ENCODE measurements around the gene GALM.
"Not testable (repeated sequence)": the region's sequence is repeated elsewhere in the genome, so short reads cannot be mapped to it uniquely, and the experiment has no call there.

The GALM gene

DNA sequence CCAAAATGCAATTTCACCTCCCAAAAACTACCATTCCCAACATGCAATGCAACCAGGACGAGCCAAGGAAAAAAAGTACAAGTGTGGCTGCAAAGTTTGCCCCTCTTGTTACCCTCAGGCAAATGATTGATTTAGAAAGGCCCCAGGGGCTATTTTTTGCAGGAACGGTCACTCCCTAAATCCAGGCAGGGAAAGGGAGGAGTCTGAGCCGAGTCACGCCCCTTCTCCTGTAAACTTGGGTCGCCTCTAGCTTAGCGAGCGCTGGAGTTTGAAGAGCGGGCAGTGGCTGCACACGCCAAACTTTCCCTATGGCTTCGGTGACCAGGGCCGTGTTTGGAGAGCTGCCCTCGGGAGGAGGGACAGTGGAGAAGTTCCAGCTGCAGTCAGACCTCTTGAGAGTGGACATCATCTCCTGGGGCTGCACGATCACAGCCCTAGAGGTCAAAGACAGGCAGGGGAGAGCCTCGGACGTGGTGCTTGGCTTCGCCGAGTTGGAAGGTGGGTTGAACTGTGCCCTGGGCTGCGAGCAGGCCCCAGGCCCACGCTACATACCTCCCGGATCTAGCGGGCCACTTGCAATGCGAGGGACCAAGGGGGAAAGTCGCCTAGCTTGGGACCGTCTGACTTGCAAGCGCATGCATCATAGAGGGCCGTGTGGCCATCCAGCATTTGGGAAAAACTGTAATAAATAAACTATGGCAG, at the start of gene GALM:
Gene GALM (plus strand): TSS at position 261 of the 702 bp plus-strand sequence. CDS start 48 bp downstream, at position 309.
- peak in 1 of 2 donors; percentile 1 for ATAC-seq

DNA sequence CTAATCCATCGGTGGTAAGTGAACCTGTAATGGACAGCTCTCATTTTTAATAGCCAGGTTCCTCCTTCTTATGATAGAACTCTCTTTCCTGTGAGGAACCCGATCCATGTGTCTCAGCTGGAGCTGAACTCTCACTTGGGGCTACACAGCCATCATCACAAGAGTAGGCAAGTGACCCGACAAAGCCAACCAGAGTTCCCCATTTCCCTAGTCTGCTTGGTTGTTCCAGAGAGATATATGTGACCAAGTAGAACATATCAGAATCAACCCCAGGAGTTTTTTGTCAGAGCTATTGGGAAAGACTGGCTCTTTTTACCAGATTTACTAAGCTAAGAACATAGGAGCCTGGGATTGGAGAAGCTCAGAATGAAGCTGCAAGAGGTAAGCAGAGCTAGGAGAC, 48.6 kb upstream of the GALM start:
- no peak for ATAC-seq

DNA sequence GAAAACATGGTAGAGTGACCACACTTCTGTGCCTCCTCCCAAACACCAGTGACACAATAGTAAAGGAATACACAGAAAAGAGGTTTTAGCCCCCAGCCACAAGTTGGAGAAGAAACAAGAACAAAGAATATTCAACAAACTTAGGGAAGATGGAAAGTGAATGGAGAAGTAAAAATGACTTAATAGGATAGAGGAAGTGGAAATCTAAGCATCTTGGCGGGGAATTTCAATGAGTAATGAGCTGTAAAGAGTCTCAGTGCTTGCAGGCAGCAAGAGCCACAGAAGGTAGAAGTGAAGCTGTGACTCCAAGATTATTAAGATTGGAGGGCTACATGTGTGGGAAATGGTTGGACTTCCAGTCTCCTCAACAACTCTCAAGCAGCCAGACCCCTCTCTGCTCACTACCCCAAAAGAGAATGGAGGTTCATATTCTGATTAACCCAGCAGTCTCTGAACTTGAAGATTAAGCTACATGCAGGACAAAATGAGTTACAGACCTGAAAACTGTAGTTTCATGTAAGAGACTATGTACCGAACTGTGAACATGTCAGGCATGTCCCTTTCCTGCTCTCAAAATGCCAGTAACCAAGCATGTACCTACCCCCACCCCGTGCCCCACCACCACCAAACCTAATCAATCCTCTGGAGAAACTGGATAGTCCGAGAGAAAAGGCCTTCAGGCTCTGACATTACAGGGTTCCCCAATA, 46.3 kb upstream of the GALM start:
- ATAC-seq = peak in 1 of 2 donors; percentile 35

DNA sequence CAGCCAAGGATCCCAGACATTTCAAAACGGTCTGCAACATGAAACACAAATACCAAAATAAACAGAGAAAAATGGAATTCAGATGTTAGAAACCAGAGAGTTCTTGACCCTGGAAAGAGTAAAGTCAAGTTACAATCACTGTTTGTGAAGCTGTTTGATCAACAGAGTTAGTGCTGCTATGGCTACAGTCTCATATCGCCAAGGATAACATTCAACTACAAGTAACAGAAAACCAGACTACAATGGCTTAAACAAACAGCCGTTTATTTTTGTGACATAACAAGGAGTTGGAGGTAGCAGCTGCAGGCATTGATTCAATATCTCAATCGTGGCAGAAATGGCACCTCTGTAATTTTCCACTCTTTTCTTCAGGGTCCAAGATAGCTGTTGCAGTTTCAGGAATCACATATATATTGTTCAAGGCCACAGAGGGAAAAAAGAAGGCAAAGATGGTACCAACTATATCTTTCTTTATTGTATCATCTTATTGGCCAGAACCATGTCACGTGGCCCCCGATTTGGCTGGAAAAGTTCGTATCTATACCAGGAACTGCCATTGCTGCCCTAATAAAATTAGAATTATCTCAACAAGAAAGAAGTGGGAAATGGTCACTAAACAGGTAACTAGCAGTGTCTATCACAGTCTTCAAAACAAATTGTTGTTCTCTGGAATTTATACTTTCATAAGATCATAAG, 45.5 kb upstream of the GALM start:
- no peak for ATAC-seq

DNA sequence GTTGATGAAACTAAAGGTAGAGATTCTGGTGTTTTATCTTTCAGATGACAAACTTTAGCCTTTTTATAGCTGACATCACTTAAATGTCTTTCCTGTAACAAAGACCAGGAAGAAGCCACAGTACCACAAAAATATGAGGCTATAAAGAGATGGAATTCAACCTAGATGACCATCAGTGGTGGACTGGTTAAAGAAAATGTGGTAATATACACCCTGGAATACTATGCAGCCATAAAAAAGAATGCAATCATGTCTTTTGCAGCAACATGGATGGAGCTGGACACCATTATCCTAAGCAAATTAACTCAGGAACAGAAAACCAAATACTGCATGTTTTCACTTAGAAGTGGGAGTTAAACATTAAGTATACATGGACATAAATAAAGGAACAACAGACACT, 44.9 kb upstream of the GALM start:
- no peak for ATAC-seq

DNA sequence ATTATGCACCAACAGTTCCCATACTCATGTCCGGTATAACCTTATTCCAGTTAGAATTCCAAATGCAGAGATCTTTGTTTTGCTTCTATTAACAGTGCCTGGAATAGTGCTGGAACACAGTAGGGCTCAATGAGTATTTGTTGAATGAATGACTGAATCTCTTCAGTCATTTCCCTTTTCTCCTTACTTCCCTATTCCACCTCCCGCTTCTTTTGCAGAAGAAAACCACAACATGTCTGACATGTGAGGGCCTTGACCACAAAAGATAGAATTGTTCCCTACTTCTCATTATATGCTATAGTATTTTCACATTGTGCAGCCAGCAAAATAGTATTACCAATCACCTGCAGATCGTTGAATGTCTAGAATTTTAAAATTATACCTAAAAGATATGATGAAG, 43.7 kb upstream of the GALM start:
- no peak for ATAC-seq

DNA sequence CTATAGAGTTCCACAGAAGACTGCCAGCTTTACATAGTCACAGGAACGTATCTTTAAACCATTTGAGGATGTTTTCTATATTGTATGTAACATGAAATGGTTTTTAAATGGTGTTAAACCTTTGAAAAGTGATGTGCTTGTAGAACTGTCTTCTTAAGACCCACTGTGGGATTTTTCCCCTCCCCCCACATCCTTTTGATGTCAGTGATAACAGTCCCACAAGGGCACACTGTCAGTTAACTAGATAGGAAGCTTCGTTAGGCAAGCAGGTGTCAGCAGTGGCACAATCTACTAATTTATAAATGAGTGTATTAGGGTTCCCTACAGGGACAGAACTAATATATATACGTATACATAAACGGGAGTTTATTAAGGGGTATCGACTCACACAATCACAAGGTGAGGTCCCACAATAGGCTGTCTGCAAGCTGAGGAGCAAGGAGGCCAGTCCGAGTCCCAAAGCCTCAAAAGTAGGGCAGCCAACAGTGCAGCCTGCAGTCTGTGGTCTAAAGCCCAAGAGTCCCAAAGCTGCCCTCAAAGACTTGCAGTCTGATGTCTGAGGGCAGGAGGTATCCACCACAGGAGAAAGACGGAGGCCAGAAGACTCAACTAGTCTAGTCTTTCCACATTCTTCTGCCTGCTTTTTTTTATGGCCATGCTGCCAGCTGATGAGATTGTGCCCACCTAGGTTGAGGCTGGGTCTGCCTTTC, 39.4 kb upstream of the GALM start:
- peak in 1 of 2 donors; percentile 43 for ATAC-seq

DNA sequence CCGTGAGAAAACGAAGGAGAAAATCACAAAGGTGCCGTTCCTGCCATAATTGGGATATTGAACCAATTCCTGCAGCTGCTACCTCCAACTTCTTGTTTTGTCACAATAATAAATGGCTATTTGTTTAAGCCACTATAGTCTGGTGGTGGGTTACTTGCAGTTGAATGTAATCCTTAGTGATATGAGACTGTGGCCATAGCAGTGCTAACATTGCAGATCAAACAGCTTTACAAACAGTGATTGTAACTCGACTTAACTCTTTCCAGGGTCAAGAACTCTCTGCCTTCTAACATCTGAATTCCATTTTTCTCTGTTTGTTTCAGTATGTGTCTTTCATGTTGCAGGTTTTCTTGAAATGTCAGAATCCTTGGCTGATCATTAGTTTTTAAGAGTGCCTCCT, 38.5 kb upstream of the GALM start:
- ATAC-seq = no peak

DNA sequence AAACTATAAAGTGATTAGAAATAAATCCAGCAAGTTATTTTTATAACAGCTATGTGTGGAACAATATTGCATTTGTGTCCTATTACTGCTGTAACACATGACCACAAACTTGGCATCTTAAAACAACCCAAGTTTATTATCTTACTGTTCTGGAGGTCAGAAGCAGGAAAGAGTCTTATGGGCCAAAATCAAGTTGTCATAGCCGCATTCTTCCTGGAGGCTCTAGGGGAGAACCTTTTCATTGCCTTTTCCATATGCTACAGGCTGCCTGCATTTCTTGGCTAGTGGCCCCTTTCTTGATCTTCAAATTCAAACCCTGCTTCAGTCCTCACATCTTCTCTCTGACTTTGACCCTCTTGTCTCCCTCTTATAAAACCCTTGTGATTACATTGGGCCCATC, 36.2 kb upstream of the GALM start:
- ATAC-seq = no peak

DNA sequence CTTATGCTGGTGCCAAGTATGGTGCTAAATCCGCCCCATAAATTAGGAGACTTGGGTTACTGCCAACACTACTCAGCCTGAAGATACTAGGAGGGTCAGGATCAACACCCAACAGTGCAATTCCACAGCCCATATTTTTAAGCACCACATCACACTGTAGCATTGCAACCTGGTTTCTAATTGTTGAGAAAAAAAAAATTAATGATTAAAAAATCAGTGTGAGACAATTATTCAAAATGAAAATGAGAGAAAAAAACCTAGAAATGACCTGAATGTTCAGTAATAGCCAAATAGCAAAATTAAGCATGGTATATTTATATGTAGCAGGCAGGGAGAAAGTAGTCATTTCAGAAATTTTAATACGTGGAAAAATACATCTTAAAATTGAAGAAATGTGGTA, 33.9 kb upstream of the GALM start:
- peak; percentile 17 to 63 for ATAC-seq

DNA sequence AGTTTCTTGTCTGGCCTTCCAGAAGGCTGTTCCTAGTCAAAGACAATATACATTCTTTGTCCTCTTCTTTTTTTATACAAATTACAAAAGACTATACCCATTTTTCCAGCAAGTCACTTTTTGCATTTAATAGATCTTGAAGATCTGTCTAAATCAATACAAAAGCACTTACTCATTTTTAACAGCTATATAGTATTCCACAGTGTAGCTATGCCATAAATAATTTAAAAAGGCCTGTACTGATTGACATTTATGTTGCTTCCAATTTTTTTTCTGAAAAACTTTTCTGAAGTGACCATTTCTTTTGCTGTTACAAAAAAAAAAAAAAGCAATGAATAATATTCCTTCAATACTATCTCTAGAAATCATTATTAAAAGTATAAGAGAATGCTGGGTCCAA, 32.9 kb upstream of the GALM start:
- ATAC-seq = no peak

DNA sequence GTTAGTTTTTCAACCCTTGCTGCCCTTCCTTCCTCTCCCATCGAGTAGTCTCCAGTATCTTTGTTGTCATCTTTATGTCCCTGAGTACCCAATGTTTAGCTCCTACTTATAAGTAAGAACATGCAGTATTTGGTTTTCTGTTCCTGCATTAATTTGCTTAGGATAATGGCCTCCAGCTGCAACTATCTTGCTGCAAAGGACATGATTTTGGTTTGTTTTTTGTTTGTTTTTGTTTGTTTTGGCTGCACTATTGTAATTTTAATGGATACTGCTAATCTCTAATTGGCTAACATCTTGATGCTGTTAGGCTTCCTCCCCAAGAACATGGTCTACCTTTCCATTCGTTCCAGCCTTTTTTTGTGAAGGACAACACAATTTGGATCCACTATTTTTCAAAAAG, 32.0 kb upstream of the GALM start:
- no peak for ATAC-seq

DNA sequence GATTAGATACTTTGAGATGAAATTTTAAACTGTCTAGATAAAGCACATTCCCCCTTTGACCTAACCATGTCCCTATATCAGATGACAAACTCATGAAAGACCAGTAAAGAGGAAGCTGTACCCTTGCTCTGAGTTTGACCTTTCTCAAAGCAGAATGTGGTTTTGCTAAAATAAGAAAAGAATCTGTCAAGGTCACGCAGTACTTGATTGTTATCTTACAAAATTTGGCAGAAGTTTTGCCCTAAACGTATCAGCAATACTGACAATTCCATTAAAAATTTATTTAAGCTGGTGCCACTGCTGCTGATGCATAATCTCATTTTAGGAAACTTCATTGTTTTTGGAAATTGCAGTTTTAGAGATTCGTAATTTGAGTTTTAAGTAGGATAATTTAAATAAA, 31.2 kb upstream of the GALM start:
- ATAC-seq = peak; percentile 36 to 46

DNA sequence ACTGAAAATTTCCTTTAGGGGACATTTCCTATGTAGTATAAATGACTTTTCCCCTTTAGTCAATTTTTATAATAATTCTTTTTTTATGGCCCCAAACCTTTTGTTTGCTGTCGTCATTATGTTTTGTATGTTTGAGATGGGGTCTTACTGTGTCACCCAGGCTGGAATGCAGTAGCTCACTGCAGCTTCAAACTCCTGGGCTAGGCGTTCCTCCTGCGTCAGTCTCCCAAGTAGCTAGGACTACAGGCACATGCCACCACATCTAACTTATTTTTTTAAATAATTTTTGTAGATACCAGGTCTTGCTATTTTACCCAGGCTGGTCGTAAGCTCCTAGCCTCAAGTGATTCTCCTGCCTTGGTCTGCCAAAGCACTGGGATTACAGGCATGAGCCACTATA, 30.8 kb upstream of the GALM start:
- no peak for ATAC-seq

DNA sequence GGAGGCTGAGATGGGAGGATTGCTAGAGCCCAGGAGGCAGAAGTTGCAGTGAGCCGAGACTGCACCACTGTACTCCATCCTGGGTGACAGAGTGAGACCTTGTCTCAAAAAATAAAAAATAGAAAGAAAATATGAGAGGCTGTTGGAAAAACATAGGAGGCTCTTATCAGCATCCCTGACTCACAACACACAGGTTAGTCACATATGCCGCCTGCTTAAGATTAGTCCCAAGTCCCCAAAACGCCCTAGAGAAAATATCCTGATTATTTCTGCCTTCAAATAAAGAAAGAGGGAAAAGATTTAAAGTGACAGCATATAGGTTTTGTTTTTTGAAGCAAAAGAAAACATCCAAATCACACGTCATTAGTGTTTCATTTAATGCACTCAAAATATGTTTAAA, 29.8 kb upstream of the GALM start:
- ATAC-seq = no peak

DNA sequence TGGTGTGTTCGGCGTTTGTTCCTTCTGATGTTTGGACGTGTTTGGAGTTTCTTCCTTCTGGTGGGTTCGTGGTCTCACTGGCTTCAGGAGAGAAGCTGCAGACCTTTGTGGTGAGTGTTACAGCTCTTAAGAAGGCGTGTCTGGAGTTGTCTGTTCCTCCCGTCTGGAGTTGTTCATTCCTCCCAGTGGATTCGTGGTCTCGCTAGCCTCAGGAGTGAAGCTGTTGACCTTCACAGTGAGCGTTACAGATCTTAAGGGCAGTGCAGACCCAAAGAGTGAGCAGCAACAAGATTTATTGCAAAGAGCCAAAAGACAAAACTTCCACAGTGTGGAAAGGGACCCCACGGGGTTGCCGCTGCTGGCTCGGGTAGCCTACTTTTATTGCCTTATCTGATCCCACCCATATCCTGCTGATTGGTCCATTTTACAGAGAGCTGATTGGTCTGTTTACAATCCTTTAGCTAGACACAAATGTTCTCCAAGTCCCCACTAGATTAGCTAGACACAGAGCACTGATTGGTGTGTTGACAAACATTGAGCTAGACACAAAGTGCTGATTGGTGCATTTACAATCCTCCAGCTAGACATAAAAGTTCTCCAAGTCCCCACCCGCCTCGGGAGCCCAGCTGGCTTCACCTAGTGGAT, 23.4 kb upstream of the GALM start:
- not testable (repeated sequence) for ATAC-seq

DNA sequence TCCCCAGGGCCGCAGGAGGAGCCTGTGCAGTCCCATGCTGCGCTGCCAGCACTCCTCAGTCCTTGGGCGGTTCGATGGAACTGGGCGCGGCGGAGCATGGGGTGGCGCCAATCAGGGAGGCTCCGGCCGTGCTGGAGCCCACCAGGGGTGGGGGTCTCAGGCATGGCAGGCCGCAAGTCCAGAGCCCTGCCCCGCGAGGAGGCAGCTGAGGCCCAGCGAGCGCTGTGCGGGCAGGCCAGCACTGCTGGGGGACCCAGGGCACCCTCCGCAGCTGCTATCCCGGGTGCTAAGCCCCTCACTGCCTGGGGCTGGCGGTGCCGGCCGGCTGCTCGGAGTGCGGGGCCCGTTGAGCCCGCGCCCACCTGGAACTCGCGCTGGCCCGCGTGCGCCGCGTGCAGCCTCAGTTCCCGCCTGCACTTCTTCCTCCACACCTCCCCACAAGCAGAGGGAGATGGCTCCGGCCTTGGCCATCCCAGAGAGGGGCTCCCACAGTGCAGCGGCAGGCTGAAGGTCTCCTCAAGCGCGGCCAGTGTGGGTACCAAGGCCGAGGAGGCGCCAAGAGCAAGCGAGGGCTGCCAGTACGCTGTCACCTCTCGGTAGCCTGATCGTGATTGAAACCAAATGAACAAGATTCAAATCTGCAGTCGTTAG, 22.8 kb upstream of the GALM start:
- ATAC-seq = no peak

DNA sequence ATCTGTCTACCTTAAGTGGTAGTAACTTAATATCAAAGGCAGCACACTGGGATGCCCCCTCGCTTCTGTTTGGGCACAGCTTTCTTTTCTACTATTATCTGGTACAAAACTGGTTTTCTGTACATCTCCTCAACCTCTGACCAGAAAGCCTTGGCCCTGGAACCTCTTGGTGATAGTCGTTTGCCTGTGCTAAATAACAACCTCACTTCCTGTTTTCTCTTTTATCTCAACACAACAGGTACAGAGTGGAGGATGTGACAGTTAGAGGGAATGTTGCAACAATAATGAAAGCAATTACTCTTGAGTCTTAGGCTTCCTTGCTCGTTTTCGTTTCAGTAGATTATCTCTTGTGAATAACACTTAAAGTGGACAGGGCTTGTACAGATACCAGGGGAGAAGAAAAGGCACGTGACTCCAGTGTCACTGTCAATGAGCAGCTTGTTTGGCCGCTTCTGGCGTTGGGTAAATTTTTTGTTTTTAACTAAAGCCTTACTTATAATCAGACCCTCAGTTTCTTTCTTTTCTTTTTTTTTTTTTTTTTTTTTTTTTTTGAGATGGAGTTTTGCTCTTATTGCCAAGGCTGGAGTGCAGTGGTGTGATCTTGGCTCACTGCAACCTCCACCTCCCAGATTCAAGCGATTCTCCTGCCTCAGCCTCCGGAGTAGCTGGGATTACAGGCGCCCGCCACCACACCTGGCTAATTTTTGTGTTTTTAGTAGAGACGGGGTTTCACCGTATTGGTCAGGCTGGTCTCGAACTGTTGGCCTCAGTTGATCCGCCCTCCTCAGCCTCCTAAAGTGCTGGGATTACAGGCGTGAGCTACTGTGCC, 22.0 kb upstream of the GALM start:
- ATAC-seq = peak; percentile 44 to 66

DNA sequence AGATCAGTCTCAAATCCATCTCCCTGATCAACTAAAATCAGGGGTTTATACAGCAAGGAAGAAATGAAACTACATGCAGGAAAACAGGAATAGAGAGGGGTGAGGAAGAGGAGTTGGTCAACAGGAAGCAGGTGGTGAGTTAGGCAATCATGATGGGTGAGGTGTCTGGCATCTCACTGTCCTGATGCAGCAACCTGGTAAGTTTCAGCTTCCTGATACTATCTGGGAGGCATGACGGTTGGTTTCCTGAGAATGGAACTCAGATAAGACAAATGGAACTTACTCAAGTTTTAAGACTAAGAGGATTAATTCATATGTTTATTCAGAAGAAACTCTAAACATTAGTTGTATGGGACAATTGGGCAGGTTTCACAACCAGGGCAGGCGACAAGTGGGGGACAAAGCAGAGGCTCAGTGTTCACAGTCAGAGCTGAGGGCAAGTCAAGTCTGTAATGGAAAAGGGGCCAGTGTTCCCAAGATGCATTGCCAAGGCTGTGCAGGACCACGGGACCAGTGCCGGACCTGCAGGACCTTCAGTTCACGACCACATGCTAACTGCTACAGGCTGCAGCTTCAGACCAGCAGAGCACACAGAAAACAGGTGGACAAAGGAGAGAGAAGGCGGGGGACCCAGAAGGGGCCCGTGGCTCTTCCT, 17.7 kb upstream of the GALM start:
- ATAC-seq = no peak

DNA sequence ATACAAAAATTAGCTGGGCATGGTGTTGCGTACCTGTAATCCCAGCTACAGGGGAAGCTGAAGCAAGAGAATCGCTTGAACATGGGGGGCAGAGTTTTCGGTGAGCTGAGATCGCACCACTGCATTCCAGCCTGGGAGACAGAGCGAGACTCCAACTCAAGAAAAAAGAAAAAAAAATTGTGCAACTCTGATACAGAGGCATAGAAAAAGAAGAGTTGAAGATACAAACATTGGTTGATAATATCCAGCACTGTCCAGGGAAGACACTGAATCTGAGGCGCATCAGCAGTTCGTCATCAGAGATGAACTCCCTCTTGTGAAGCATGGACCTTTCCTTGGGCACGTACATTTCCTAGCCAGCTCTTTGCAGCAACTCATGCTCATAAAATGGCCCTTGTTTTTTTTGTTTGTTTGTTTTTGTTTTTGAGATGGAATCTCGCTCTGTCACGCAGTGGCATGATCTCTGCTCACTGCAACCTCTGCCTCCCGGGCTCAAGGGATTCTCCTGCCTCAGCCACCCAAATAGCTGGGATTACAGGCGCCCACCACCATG, 16.7 kb upstream of the GALM start:
- no peak for ATAC-seq
